ENCODE measurements around the gene FAM241A. TPM values are rescaled to one million over a fixed set of nuclear protein-coding genes. Genes with fewer than 3 reads are reported as not detected.

Gene FAM241A
- total RNA-seq (2021; ENCODE audit: unreplicated experiment) (0.90 TPM), Bru-seq, nascent RNA (percentile 54 among the genes with signal in this experiment), BruChase-seq, experiment 1, labeled RNA remaining after a 2-hour chase (percentile 47 among the genes with signal in this experiment), BruChase-seq, experiment 2, labeled RNA remaining after a 6-hour chase (percentile 52 among the genes with signal in this experiment)
- polyA plus RNA-seq (2012; ENCODE audit: insufficient read length): 0.47 TPM
- long read RNA-seq, full-length matches to known transcripts: 34 of 41 reads
- long read RNA-seq, partial matches to known transcripts: 0 of 41 reads
- long read RNA-seq, other reads (novel, unspliced or antisense): 7 of 41 reads

DNA sequence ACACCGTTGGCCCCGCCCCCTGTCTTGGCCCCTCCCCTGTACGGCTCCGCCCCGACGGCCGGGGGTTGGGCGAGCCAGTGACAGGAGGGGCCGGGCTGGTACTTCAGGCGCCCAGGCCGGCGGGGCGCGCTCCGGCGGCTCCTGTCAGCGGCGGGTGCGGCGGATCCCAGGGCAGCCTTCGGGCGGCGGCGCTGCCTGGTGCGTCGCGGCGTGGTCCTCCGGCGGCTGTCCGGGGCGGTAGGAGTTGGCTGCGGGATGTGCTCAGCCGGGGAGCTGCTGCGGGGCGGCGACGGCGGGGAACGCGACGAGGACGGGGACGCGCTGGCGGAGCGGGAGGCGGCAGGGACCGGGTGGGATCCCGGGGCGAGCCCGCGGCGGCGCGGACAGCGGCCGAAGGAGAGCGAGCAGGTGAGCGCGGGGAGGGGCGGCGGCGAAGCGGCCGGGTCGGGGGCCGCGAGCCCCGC is at the start of gene FAM241A:
Gene FAM241A, plus strand, starts transcription at position 129 of the 464 bp plus-strand sequence. Its CDS starts 127 bp downstream, at position 256.
- Histone ChIP-seq H3K27ac (ENCODE audit: low read length) (peak within 1 kb of the TSS; percentile 63; the same call in 1 of the 2 replicates), H3K4me1 (ENCODE audit: control insufficient read depth, insufficient read depth, low read length) (no peaks in the 10 kb centered on the region)
- in situ Hi-C loops (cut with HindIII; ENCODE audit: low pct_unique_long_range_greater_than_20kb, low sequenced_read_pairs): no loop called here

DNA sequence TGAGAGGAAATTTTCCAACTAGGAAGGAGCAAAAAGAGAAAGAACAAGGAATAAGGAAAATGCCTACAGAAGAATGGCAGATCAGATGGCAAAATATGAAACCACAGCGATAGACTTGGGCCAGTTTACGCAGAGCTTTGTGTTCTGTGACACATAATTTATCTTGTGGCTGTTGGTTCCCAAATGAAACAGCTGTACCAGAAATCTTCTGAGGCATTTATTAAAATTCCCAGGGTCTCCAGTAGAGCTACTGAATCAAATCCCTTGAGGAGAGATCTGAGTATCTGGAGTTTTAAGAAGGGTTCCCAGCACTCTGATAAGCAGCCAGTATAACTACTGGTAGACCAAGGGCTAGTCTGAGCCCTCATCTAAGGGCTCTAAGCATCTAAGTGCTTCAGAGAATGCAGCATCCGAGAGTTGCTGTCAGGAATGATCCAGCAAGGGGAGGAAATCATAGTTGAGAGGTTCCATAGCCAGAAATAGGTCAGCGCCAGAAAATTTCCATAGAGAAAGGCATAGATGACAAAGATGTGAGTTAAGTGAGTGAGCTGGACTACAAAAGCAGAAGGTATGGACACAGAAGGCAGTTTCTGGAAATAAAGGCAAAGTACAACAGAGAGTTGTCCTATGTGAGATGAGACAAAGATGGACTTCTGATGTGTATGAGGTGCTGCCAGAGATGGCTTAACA is 46.3 kb upstream of the FAM241A start:
- H3K27ac ChIP-seq (ENCODE audit: low read length): no peak overlapping the region
- no peak overlapping the region for H3K4me3 ChIP-seq (ENCODE audit: low read depth in 2 of 2, low read length in 2 of 2)
- CTCF ChIA-PET: interaction anchor here (0.6 kb wide), 1 partner anchor 276 kb away, joined by 11 read pairs; no protein-coding TSS in a partner anchor
- in situ Hi-C loops (cut with HindIII; ENCODE audit: low pct_unique_long_range_greater_than_20kb, low sequenced_read_pairs): no loop called here
- no TSS peak for BruUV-seq (replicated peaks)
- no peaks in the 10 kb centered on the region for H3K36me3 ChIP-seq (ENCODE audit: control insufficient read depth, insufficient read depth, low read length)
- ATAC-seq: no peak
- no peaks in the 10 kb centered on the region for H3K9me3 ChIP-seq (ENCODE audit: control insufficient read depth, insufficient read depth, low read depth, low read length)
- POLR2A ChIA-PET: no interaction called here
- intact Hi-C loops (cut with micrococcal nuclease; ENCODE audit: unreplicated experiment): loop anchor here (1.0 kb wide), 1 partner anchor 136 kb away; no protein-coding TSS in a partner anchor
- no peaks in the 10 kb centered on the region for H3K27me3 ChIP-seq (ENCODE audit: control insufficient read depth, insufficient read depth, low read length)
- TF ChIP-seq, protein P1, sequence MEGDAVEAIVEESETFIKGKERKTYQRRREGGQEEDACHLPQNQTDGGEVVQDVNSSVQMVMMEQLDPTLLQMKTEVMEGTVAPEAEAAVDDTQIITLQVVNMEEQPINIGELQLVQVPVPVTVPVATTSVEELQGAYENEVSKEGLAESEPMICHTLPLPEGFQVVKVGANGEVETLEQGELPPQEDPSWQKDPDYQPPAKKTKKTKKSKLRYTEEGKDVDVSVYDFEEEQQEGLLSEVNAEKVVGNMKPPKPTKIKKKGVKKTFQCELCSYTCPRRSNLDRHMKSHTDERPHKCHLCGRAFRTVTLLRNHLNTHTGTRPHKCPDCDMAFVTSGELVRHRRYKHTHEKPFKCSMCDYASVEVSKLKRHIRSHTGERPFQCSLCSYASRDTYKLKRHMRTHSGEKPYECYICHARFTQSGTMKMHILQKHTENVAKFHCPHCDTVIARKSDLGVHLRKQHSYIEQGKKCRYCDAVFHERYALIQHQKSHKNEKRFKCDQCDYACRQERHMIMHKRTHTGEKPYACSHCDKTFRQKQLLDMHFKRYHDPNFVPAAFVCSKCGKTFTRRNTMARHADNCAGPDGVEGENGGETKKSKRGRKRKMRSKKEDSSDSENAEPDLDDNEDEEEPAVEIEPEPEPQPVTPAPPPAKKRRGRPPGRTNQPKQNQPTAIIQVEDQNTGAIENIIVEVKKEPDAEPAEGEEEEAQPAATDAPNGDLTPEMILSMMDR (IDR thresholded peaks at IDR 0.05): no peak
- TF ChIP-seq POLR2AphosphoS5 (IDR thresholded peaks at IDR 0.05; ENCODE audit: low read depth, low read length) (no peak), TCF7L2 (IDR thresholded peaks at IDR 0.05; ENCODE audit: low read depth, low read length) (no peak), SIN3A (IDR thresholded peaks at IDR 0.05; ENCODE audit: borderline replicate concordance, insufficient read depth, low read depth, low read length) (no peak)
- TF ChIP-seq, protein P2, sequence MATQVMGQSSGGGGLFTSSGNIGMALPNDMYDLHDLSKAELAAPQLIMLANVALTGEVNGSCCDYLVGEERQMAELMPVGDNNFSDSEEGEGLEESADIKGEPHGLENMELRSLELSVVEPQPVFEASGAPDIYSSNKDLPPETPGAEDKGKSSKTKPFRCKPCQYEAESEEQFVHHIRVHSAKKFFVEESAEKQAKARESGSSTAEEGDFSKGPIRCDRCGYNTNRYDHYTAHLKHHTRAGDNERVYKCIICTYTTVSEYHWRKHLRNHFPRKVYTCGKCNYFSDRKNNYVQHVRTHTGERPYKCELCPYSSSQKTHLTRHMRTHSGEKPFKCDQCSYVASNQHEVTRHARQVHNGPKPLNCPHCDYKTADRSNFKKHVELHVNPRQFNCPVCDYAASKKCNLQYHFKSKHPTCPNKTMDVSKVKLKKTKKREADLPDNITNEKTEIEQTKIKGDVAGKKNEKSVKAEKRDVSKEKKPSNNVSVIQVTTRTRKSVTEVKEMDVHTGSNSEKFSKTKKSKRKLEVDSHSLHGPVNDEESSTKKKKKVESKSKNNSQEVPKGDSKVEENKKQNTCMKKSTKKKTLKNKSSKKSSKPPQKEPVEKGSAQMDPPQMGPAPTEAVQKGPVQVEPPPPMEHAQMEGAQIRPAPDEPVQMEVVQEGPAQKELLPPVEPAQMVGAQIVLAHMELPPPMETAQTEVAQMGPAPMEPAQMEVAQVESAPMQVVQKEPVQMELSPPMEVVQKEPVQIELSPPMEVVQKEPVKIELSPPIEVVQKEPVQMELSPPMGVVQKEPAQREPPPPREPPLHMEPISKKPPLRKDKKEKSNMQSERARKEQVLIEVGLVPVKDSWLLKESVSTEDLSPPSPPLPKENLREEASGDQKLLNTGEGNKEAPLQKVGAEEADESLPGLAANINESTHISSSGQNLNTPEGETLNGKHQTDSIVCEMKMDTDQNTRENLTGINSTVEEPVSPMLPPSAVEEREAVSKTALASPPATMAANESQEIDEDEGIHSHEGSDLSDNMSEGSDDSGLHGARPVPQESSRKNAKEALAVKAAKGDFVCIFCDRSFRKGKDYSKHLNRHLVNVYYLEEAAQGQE (IDR thresholded peaks at IDR 0.05; ENCODE audit: insufficient read depth in 1 of 2, low read depth in 2 of 2, low read length in 1 of 2): no peak
- H3K4me1 ChIP-seq (ENCODE audit: control insufficient read depth, insufficient read depth, low read length): no peaks in the 10 kb centered on the region
- DNase-seq (ENCODE audit: low read depth, low spot score): no peak

More for the DNA sequence above, at the start of gene FAM241A:
- H3K4me3 ChIP-seq (ENCODE audit: low read depth in 2 of 2, low read length in 2 of 2): peak within 1 kb of the TSS; percentile 64 to 83
- ChIA-PET CTCF (no interaction called here), POLR2A (no interaction called here)
- TF ChIP-seq TCF7L2 (IDR thresholded peaks at IDR 0.05; ENCODE audit: low read depth, low read length) (no peak), SIN3A (IDR thresholded peaks at IDR 0.05; ENCODE audit: borderline replicate concordance, insufficient read depth, low read depth, low read length) (no peak; the same call in 1 of the 2 replicates), POLR2AphosphoS5 (IDR thresholded peaks at IDR 0.05; ENCODE audit: low read depth, low read length) (no peak)
- TF ChIP-seq, protein P2 (IDR thresholded peaks at IDR 0.05; ENCODE audit: insufficient read depth in 1 of 2, low read depth in 2 of 2, low read length in 1 of 2): no peak
- TF ChIP-seq, protein P1 (IDR thresholded peaks at IDR 0.05): no peak
- H3K27me3 ChIP-seq (ENCODE audit: control insufficient read depth, insufficient read depth, low read length): no peaks in the 10 kb centered on the region
- intact Hi-C loops (cut with micrococcal nuclease; ENCODE audit: unreplicated experiment): no loop called here
- no peaks in the 10 kb centered on the region for H3K9me3 ChIP-seq (ENCODE audit: control insufficient read depth, insufficient read depth, low read depth, low read length)
- no TSS peak for BruUV-seq (replicated peaks)
- no peaks in the 10 kb centered on the region for H3K36me3 ChIP-seq (ENCODE audit: control insufficient read depth, insufficient read depth, low read length)
- no peak for DNase-seq (ENCODE audit: low read depth, low spot score)
- ATAC-seq: peak; percentile 99

Data from Panc1 (cell line).